ENCODE results near the gene ELMO1.

Gene ELMO1

DNA sequence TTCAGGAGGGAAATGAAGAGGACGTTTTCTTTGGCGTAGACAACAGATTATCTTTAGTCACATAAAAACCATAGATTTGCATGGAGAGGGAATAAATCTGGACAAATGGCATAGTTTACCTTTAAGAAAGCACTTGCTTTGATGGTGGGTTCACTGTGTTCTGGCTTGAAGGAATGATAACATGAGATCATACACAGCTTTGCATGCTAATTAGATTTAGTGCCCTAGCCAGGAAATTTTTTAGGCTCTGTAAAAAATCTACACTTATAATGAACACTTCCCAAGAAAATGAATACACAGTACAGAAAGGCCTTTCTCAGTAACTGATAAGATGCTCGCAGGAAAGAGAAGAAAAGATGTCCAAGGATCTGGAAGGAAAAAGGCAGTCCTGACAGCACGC lies 506.1 kb downstream of the ELMO1 start:
- intact Hi-C loops (cut with micrococcal nuclease): no loop called here
- H3K4me1 Mint-ChIP-seq (ENCODE audit: low read depth): peaks cover 52% of the 10 kb centered on the region

DNA sequence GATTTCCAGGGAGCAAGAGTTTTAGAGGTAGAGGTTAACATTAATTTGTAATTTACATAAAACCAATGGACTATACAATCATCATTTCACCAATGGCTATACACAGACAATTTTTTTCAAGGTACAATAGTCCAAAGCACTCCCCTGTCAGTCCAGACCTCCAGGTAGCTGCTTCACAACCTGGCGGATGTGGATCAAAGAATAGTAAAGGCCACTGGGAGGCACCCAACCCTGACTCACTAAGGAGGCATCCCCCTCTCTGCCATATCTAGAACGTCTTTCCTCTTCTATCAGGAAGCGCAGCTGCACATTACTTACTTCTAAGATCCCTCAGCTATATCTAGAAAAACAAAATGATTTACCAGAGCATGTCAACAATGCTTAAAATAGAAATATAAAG lies 506.6 kb downstream of the ELMO1 start:
- Mint-ChIP-seq H3K36me3 (ENCODE audit: low read depth) (peaks cover 69% of the 10 kb centered on the region), H3K4me3 (no peak overlapping the region), H3K4me1 (ENCODE audit: low read depth) (peaks cover 47% of the 10 kb centered on the region), H3K27me3 (peaks cover 2% of the 10 kb centered on the region), H3K27ac (peak overlapping the region; percentile 11), H3K9me3 (peaks cover 62% of the 10 kb centered on the region)
- intact Hi-C loops (cut with micrococcal nuclease): no loop called here

More for the DNA sequence above, 506.1 kb downstream of the ELMO1 start:
- peaks cover 69% of the 10 kb centered on the region for H3K36me3 Mint-ChIP-seq (ENCODE audit: low read depth)
- H3K4me3 Mint-ChIP-seq: no peak overlapping the region
- H3K27me3 Mint-ChIP-seq: peaks cover 4% of the 10 kb centered on the region
- peaks cover 57% of the 10 kb centered on the region for H3K9me3 Mint-ChIP-seq
- H3K27ac Mint-ChIP-seq: peak overlapping the region; percentile 11

DNA sequence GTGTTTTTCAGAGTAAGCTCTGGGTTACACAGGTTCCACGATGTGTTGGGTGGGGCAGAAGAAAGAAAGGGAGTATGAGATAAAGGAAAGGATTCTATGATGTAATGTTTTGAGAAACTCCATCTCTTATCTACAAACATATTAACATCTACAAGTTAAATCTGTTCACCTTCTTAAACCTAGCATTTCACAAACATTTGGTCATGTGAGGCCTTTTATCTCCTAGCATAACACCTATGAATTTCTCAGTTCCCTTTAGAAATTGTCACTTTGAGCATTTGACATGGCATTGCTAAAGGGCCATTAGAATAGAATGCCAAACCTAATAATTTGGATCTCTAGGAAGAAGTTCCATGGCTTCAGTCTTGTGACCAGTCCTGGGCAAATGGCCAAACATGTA lies 507.3 kb downstream of the ELMO1 start:
- H3K27me3 Mint-ChIP-seq: peaks cover 2% of the 10 kb centered on the region
- H3K4me3 Mint-ChIP-seq: no peak overlapping the region
- H3K4me1 Mint-ChIP-seq (ENCODE audit: low read depth): peaks cover 40% of the 10 kb centered on the region
- peaks cover 69% of the 10 kb centered on the region for H3K9me3 Mint-ChIP-seq
- no peak overlapping the region for H3K27ac Mint-ChIP-seq
- peaks cover 69% of the 10 kb centered on the region for H3K36me3 Mint-ChIP-seq (ENCODE audit: low read depth)
- intact Hi-C loops (cut with micrococcal nuclease): no loop called here

DNA sequence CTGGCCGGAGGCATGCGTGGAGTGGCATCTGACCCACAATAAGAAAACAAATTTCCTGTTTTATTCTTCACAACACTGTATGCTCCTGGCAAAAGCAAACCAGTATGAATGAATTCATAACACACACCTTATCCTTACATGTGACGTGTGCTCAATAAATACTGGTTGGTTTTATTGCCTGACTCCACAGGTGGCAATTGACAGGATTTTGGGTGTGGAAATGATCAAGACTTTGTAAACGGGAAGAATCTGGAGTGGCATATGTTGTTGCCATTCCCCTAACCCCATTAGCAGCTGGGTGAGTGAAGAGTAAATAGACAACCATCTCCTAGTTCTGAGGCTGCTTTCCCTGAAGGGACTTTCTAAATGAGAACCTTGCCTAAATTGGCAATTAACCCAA lies 508.8 kb downstream of the ELMO1 start:
- Mint-ChIP-seq H3K4me3 (no peak overlapping the region), H3K36me3 (ENCODE audit: low read depth) (peaks cover 84% of the 10 kb centered on the region), H3K27ac (no peak overlapping the region), H3K27me3 (no peaks in the 10 kb centered on the region), H3K4me1 (ENCODE audit: low read depth) (peaks cover 29% of the 10 kb centered on the region), H3K9me3 (peaks cover 84% of the 10 kb centered on the region)
- intact Hi-C loops (cut with micrococcal nuclease): no loop called here

DNA sequence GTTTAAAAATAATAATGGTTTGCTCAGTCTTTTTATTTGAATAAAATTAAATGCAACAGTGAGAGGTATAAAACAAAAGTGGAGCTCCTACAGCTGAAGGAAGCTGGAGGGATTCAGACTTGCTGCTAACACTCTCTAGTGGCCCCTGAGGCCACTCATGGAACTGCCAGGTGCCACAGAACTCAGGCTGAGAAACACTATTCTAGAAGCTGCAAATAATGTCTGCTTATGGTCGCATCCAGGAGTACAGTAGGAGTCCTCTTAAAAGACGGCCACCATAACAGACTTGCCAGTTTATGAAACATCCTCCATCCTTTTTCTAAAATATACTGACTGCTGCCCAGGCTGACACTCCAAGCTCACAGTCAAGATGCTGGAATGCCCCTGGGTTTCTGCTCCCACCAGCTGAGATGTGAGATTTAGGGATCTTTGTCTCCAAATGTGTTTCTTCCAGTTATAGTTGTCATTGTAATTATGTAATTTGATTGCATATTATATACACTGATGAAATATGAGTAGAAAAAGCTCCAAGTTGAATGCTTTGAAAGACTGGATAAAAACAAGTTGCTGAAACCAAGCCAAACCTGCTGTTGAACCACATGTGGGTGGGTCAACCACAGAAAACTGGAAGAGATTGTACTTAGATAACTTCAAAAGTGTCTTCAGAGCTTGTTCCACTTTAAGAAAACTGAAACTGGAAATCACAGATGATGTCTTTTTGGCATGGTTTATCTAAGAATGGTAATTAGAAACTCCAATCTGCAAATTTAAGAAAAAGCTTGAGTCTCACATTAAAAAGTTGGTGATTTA lies 510.7 kb downstream of the ELMO1 start:
- Mint-ChIP-seq H3K9me3 (peaks cover 79% of the 10 kb centered on the region), H3K36me3 (ENCODE audit: low read depth) (peaks cover 96% of the 10 kb centered on the region), H3K4me3 (no peak overlapping the region), H3K27me3 (no peaks in the 10 kb centered on the region), H3K4me1 (ENCODE audit: low read depth) (peaks cover 10% of the 10 kb centered on the region), H3K27ac (no peak overlapping the region)
- intact Hi-C loops (cut with micrococcal nuclease): no loop called here

DNA sequence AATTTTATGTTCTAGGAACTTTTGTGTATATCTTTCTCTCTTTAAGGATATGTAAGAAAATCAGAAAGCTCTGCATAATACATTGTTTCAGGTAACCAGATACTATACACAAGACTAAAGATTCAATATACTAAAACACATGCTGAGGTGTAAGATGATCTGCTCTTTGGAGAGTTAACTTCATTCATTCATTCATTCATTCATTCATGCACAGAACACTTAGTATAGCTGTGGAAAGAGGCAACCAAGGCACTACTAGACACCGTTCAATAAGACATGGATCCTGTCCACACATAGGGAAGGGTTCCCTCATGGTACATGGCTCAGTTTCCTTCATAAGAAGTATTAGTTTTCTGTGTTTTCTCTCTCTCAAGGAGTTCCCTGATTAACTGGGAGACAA lies 516.8 kb downstream of the ELMO1 start:
- H3K27me3 Mint-ChIP-seq: no peaks in the 10 kb centered on the region
- no peak overlapping the region for H3K4me3 Mint-ChIP-seq
- peaks cover 22% of the 10 kb centered on the region for H3K9me3 Mint-ChIP-seq
- peaks cover 48% of the 10 kb centered on the region for H3K36me3 Mint-ChIP-seq (ENCODE audit: low read depth)
- no peak overlapping the region for H3K27ac Mint-ChIP-seq
- intact Hi-C loops (cut with micrococcal nuclease): no loop called here
- H3K4me1 Mint-ChIP-seq (ENCODE audit: low read depth): no peaks in the 10 kb centered on the region

DNA sequence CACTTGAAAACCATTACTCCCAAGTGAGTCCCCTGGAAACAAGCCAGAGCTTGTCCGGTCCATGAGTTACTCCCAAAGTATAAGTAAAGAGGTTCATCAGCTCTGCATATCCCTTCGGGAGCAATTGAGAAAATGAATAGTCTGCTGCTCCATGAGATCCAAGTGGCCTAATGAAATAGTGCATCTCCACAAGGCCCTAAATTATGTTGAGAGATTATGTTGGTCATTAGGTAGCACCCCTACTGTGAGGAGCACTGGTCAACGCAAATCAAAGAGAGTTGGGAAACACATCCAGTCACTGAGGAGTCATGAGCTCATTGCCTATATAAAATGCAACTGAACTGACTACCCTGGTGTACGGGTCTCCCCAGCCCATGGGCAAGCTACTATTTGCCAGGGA lies 518.9 kb downstream of the ELMO1 start:
- H3K27me3 Mint-ChIP-seq: no peaks in the 10 kb centered on the region

DNA sequence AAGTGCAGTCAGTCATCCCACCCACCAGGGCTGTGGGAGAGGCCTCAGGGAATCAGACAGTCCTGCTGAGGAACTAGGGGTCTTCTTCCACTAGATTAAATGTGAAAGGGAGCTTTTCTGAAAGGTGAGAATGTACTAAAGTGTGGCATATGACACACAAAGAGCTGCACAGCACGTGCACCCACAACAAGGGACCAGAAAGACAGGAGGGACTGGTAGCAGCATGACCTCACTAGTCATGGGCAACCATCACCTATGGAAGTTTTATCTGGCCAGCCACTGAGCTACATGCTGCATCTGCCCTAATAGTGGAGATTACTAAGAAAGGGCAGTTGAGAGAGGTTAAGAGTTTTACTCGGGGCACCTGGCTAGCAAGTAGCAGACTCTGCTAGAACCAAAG lies 519.9 kb downstream of the ELMO1 start:
- Mint-ChIP-seq H3K4me1 (ENCODE audit: low read depth) (peaks cover 23% of the 10 kb centered on the region), H3K9me3 (no peaks in the 10 kb centered on the region), H3K36me3 (ENCODE audit: low read depth) (peaks cover 18% of the 10 kb centered on the region), H3K4me3 (no peak overlapping the region), H3K27me3 (no peaks in the 10 kb centered on the region), H3K27ac (no peak overlapping the region)
- intact Hi-C loops (cut with micrococcal nuclease): no loop called here

More for the DNA sequence above, 518.9 kb downstream of the ELMO1 start:
- Mint-ChIP-seq H3K36me3 (ENCODE audit: low read depth) (peaks cover 27% of the 10 kb centered on the region), H3K9me3 (peaks cover under 1% of the 10 kb centered on the region), H3K4me3 (no peak overlapping the region), H3K4me1 (ENCODE audit: low read depth) (peaks cover 13% of the 10 kb centered on the region), H3K27ac (no peak overlapping the region)
- intact Hi-C loops (cut with micrococcal nuclease): no loop called here

DNA sequence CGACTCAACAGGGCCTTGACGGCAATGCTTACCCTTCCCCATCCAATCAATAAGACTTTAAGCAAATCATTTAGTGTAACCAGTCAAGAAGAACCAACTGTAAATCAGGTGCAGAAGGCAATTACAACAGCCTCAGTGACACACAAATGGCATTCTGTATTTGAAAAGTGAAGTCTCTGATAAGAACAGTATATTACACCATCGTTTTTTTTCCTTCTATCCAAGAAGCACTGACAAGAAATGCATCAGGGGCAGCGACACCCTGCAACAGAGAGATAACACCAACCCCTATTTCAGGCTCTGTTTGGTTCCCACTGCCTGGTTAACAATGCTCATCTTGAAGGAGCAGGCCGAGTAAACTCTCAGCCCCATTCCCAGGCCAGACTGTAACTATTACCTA lies 520.4 kb downstream of the ELMO1 start:
- Mint-ChIP-seq H3K36me3 (ENCODE audit: low read depth) (peaks cover 13% of the 10 kb centered on the region), H3K27me3 (no peaks in the 10 kb centered on the region), H3K4me3 (no peak overlapping the region), H3K4me1 (ENCODE audit: low read depth) (peaks cover 26% of the 10 kb centered on the region), H3K9me3 (no peaks in the 10 kb centered on the region), H3K27ac (no peak overlapping the region)
- intact Hi-C loops (cut with micrococcal nuclease): no loop called here

DNA sequence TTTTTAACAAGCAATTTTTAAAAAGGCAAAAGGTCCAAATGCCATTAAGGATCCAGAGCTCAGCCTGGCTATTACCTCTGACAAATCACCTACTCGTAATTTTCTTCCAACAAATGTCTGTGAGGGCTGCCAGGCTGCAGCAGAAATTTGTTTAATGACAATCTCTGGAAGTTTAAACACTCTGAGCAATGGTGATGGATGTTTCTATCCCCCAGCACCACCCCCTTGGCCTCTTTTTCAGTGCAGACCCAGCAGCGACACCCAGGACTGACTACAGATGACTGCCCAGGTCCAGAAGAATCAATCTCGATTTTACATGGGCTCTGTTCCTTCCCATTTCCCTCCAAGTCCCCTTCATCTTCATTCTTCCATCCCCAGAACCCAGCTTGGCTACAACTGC lies 523.0 kb downstream of the ELMO1 start:
- Mint-ChIP-seq H3K9me3 (peaks cover 6% of the 10 kb centered on the region), H3K4me3 (no peak overlapping the region), H3K27ac (no peak overlapping the region), H3K27me3 (no peaks in the 10 kb centered on the region), H3K4me1 (ENCODE audit: low read depth) (peaks cover 34% of the 10 kb centered on the region), H3K36me3 (ENCODE audit: low read depth) (peaks cover 22% of the 10 kb centered on the region)
- intact Hi-C loops (cut with micrococcal nuclease): no loop called here

DNA sequence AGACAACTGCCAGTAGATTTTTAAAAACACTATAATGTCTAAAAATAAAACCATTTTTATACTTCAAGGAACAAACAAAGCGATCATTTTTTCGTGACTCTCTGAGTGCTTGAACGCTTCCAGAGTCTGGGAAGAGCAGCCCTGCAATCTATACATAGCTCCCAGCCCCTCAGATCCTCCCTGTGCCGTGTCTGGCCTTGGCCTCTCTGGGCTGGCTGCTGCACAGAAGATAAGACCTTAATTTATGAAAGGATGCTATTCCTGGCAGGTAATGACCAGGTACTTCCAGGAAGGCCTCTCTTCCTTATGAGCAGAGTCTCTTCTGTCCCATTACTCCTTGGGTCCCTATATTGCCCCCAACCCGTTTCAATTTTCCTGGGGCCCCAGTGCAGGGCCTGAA lies 523.5 kb downstream of the ELMO1 start:
- H3K4me1 Mint-ChIP-seq (ENCODE audit: low read depth): peaks cover 34% of the 10 kb centered on the region
- H3K4me3 Mint-ChIP-seq: no peak overlapping the region
- intact Hi-C loops (cut with micrococcal nuclease): no loop called here
- H3K27ac Mint-ChIP-seq: no peak overlapping the region
- H3K36me3 Mint-ChIP-seq (ENCODE audit: low read depth): peaks cover 22% of the 10 kb centered on the region
- H3K27me3 Mint-ChIP-seq: no peaks in the 10 kb centered on the region
- peaks cover 6% of the 10 kb centered on the region for H3K9me3 Mint-ChIP-seq

DNA sequence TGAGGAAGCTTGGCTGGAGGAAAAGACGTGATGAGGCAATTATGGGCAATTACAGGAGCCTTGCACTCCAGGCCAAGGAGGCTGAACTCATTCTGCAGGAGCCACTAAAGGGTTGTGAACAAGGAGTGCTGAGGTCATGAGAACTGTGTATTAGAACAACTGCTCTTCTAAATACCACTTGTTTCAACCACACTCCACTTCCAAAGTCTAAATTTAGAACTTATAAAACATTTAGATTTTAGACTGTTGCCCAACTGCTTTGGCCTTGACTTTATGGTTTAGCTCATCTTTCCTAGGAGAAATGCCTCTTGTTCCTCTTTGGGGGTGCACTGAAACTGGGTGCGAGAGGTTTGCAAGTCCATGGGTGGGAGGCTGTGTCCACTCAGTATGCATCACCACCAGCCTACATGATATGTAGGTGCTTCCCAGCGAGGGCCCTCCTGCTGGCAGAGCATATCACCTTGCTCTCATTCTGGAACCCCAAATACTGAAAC lies 524.7 kb downstream of the ELMO1 start:
- Mint-ChIP-seq H3K4me3 (no peak overlapping the region), H3K27me3 (no peaks in the 10 kb centered on the region), H3K36me3 (ENCODE audit: low read depth) (peaks cover 22% of the 10 kb centered on the region), H3K9me3 (peaks cover 6% of the 10 kb centered on the region), H3K4me1 (ENCODE audit: low read depth) (peaks cover 34% of the 10 kb centered on the region), H3K27ac (peak overlapping the region; percentile 45)
- intact Hi-C loops (cut with micrococcal nuclease): no loop called here

DNA sequence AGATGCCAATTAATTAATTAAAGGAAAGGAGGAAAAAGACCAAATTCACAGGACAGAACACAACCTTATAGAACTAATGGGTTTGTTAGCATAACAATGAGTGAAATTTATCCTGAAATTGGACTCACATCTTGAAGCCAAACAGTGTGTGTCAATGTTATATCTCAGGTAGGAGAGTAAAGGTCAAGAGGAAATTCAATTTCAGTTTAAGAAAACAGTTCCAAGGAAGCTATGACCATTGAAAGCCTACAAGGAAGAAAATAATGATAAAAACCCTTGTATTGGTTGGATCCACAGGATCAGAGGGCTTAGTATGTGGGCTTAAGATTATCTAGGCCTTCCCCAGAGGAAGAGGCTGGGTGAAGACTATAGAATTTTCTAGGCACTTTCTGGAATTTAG lies 525.5 kb downstream of the ELMO1 start:
- Mint-ChIP-seq H3K9me3 (peaks cover 6% of the 10 kb centered on the region), H3K27me3 (no peaks in the 10 kb centered on the region), H3K4me1 (ENCODE audit: low read depth) (peaks cover 34% of the 10 kb centered on the region), H3K36me3 (ENCODE audit: low read depth) (peaks cover 22% of the 10 kb centered on the region), H3K27ac (no peak overlapping the region), H3K4me3 (no peak overlapping the region)
- intact Hi-C loops (cut with micrococcal nuclease): no loop called here

DNA sequence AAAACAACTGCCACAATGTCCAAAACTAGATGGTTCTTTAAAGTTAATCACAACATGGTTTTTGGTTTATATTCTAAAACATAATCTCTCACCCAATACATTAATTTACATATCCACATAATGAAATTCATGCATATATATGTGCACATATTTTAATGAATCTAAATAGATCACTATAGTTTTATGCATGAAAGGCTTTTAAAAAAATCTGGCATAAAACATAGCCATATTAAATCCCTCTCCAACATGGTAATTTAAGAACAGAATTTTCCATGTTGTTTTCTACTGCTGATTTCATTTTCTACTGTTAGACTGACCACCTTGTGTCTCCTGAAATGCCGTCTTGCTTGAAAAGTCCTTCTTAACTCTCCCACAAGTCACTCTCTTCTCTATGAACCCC lies 528.2 kb downstream of the ELMO1 start:
- peaks cover 26% of the 10 kb centered on the region for H3K36me3 Mint-ChIP-seq (ENCODE audit: low read depth)
- H3K4me3 Mint-ChIP-seq: no peak overlapping the region
- H3K9me3 Mint-ChIP-seq: peaks cover 6% of the 10 kb centered on the region
- intact Hi-C loops (cut with micrococcal nuclease): no loop called here
- no peak overlapping the region for H3K27ac Mint-ChIP-seq
- H3K27me3 Mint-ChIP-seq: no peaks in the 10 kb centered on the region
- H3K4me1 Mint-ChIP-seq (ENCODE audit: low read depth): peaks cover 28% of the 10 kb centered on the region

DNA sequence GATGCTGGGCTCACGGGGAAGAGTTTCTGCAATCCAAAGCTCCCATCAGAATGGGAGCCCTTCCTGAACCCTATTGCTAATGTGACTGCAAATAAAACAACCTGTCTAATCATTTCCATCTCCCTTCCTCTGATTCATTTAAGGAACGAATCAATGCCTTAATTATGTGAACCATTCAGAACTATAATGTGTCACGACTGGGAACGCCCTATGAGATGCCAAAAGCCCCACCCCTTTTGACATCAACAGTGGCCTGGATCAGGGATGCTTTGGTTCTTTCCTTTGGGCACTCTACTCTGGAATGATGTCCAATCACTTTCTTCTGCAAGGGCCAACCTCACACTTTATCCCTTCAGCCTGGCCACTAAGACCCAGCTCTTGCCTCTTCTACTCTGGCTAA lies 528.9 kb downstream of the ELMO1 start:
- H3K4me1 Mint-ChIP-seq (ENCODE audit: low read depth): peaks cover 21% of the 10 kb centered on the region

More for the DNA sequence above, 528.9 kb downstream of the ELMO1 start:
- Mint-ChIP-seq H3K27me3 (no peaks in the 10 kb centered on the region), H3K4me3 (no peak overlapping the region), H3K27ac (no peak overlapping the region), H3K9me3 (peaks cover 6% of the 10 kb centered on the region), H3K36me3 (ENCODE audit: low read depth) (peaks cover 30% of the 10 kb centered on the region)
- intact Hi-C loops (cut with micrococcal nuclease): no loop called here
